NCI-H460 (cell line): ENCODE results near the gene CAPSL. TPM values are rescaled to one million over a fixed set of nuclear protein-coding genes. Genes with fewer than 3 reads are reported as not detected.
"Not testable (repeated sequence)": the region's sequence is repeated elsewhere in the genome, so short reads cannot be mapped to it uniquely, and the experiment has no call there.

Experiments
- DNase-seq: peaks from one replicate; pipeline ENCODE4 v3.0.0-alpha.2; 2016; ENCODE audit warnings: low read depth; ENCODE audit errors: extremely low read depth
- small RNA-seq, 2 experiments: library from RNA; depleted of rRNA; stranded (forward); fragments of <200 nt; gene quantifications; one replicate each; pipeline ENCODE3, GENCODE V24; 2014
- total RNA-seq: library from RNA; depleted of rRNA; stranded (reverse); fragments of >200 nt; shearing (Covaris generic); gene quantifications from 2 replicates; pipeline ENCODE4 v1.2.3, GENCODE V29; 2014; rRNA removed

The CAPSL gene
- total RNA-seq, 1 experiment from 2014 or later = not detected

DNA sequence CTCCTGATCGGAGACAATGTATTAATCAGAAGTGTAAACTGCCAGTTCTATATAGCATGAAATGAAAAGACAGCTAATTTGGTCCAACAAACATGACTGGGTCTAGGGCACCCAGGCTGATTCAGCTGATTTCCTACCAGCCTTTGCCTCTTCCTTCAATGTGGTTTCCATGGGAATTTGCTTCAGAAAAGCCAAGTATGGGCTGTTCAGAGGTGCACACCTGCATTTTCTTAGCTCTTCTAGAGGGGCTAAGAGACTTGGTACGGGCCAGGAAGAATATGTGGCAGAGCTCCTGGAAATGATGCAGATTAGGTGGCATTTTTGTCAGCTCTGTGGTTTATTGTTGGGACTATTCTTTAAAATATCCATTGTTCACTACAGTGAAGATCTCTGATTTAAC lies 59.3 kb downstream of the CAPSL start:
- DNase-seq = no peak

DNA sequence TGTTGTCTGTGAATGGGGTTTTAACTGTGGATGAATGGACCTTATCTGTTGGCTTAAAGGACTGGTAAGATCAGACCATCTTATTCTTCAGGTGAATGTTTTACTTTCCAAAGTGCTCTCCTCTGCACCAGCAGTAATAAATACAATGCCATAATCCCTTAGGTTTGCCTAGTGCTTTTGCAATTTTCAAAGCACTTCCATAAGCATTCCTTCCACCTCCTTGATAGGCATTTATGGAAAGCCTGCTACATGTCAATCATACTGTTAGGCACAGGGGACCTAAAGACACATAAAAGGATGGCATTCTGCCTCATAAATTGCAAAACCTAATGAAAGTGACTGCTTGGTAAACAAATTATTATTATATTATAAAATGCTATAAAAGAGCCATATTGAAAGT lies 60.3 kb downstream of the CAPSL start:
- DNase-seq = no peak

DNA sequence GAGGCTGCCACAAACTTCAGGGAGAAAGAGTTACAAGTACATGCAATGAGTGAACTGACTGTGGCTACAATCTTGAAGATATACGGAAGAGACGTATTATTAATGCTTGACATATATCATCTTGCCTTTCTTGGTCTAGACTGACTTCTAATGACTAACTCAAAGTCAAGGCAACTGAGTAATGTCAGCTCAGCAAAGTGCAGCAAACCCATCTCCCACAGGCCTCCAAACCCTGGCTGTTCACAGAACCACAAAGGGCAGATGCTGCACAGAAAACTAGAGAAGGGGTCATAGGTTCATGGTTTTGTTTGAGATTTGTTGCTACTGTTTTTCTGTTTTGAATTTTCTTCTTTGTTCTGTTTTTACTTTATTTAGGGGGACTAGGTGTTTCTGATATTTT lies 60.8 kb downstream of the CAPSL start:
- no peak for DNase-seq

DNA sequence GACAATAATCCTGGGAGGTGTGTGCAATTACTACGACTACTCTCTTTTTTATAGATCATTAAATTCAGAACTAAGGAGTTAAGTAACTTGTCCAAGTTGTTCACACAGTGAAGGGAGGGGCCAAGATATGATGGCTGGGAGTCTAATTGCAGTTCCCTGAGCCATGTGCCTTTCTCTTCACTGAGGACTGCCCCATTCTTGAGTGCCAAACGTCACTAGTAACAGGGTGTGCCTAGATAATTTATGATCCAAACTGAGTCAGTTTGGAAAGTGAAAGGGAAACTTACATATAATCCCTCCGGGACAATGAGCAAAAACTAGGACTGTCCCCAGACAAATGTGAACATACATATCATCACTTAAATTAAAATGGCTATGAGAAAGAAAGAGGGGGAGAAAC lies 61.5 kb downstream of the CAPSL start:
- DNase-seq = no peak

DNA sequence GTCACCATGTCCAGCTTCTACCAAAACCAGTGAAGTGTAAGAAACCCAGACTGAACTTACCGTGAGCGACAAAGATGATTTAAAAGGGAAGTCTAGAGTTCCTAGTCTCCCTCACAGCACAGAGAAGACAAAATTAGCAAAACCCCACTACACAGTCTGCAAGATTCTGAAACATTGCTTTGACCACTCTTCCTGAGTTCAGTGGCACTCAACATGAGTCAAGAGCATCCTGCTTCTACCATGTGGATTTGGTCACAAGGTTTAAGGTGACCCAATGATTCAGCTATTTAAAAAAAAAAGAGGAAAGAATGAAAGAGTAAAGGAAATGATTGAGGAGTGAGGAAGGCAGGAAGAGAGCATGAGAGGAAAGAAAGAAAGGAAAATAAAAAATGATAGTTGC lies 62.0 kb downstream of the CAPSL start:
- no peak for DNase-seq

DNA sequence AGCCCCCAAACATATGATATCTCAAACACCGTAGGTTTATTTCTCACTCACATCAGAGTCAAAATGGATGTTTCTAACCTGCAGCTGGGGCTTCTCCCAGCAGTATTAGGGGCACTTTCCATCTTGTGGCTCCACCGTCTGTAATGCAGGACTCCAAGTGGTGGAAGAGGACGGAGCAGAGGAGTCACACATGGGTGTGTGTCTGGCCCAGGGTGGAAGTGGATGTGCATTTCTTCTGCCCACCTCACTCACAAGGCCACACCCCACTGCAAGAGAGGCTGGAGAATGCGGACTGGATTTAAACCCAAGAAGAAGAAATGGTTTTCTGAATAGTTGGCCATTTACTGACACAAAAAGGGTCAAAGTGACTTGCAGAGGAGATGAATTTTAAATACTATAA lies 67.8 kb downstream of the CAPSL start:
- DNase-seq = no peak

DNA sequence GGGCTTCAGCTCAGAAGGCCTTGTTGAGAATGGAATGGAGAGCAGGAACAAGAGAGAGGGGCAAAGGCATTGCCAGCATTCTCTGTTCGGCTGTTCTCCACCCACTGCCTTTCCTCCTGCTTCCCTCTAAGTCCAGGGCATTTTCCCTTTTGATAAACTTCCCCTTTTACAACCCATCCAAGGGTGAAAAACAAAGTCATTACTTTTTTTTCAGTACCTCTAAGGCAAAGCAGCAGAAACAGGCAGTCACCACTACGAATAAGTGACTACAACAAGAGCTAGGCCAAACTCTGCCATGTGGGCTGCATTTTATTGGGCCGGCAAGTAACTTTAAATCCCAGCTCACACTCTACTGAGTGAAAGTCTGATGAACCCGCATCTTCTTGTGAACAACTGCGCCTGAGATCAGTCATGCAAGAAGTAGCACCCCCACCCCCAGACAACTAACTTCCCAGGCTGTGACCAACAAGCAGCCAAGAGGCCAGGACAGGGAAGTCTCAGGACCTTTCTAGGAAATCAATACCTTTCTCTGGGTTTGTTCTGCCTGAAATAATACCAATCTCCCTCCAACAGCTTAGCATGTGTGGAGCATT lies 68.6 kb downstream of the CAPSL start:
- no peak for DNase-seq

DNA sequence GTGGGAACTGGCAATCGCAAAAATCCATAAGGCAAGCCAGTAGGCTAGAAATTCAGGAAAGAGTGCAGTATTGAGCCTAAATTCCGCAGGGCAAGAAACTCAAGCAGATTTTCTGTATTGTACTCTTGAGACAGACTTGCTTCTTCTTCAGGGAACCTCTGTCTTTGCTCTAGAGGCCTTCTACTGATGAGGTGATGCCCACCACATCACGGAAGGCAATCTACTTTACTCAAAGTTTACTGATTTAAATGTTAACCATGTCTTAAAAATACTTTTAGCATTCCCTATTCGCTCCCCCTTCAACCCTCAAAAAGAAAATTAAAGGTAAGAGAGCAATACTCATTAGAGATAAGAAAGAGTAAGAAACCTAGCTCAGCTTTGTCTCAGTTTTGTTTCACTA lies 70.4 kb downstream of the CAPSL start:
- no peak for DNase-seq

DNA sequence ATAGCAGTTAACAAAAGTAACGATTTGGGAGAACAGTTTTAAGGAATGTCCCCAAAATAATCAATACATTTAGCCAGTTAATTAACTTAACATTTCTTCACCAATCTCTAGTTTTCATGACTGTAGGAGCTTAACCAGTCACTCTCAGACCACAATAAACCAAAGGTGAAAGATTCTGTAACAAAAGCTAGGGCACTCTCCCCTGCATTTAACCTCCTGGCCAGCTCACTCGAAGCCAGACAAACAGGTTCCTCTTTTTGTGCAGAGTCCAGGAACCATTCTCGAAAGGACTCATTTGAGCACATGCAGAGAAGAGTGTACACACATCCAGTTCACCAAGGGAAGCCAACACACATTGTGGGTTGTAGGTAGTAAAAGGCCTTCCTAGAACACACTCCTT lies 75.3 kb downstream of the CAPSL start:
- DNase-seq = no peak

DNA sequence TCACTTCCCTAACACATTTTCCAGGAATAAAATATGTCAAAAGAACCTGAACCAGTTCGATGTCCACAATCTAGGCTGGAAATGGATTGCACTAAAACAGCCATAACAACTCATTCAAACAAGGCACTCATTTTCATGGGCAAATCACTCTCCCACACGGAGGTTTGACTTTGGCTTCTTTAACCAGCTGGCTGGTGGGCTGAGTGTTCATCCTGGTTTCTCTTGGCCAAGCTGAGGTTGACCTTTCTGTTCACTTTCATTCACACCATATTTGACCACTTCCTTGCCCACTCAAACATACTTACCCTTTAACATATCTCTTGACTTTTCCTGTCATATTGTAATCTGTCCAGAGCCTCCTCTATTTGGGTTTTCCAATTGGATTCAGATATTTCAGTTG lies 76.3 kb downstream of the CAPSL start:
- no peak for DNase-seq

DNA sequence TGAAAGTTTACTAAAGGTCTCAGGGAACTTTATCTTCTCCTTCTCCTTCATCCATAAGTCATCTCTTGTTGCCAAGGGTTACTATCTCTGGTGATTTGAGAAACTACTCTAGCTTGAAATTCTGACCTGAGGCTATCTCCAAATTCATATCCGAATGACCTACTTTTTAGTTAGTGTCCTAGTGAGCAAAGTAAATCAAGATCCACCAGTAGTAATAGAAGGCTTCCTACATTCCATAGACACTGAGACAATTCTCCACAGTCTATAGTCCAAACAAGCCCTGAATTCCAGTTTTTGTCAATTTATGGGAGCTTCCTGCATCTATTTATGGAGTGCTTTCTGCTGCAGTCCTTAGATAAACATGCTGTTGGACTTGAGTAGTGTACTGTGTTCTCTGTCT lies 76.7 kb downstream of the CAPSL start:
- no peak for DNase-seq

DNA sequence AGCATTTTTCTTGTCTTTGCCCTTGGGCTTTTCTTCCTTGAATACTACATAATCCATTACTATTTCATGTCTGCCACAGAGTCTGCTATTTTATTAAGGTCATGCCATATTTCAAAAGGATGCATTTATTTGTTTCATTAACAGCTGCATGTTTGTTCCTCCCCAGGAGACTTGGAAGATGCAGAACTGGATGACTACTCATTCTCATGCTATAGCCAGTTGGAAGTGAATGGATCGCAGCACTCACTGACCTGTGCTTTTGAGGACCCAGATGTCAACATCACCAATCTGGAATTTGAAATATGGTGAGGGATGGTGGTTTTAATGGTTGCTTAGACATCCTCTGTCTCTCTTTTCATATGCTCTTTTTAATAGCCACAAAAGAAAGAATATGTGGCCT lies 77.7 kb downstream of the CAPSL start:
- DNase-seq = no peak

DNA sequence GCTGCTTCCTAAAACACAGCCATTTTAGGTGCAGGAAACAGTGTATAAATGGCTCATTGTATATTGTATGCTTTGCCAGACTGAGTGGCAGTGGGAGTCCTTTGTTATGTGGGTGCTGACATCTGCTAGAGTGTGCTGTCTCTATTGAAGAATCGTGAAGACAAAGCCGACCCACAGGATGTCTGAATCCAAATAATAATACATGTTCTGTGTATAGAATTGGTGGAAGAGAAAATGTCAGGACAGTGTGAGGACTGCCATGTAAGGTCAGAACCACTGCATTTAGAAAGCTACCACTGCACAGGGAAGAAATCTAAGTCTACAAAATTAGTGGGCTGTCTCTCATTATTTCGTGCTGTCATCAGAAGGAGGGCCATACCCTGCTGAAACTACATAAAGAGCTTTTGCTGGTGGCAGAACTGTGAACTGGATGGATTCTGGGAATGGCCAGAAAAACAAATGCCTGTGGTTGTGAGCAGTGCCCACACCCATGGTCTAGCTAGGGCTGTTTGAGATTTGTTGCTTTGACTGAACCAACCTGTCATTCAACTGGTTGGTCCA lies 79.2 kb downstream of the CAPSL start:
- no peak for DNase-seq

DNA sequence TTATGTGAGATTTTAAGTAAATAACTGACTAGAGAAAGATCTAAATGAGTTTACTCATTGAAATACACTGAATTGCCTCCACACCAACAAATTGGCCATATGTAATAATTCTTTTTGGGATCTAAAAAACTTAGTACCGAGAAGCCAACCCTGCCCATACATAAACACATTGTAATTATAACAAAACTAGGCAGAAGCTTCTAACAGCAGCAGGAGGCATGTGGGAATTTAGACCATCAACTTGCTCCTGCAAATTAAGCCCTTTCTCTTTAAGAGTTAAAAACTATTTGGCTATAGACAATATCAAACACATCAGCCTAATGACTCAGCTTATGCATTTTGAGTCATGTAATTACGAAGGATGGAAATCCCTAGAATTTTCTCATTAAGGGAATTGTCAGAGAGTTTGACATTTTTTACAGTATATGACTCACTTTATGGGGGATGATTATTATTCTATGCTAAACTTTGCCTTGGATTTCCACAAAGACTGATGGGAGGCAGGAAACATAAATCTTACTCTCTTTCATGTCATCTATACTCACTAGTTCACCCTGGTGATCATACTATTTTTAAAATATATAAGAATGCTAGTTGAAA lies 80.7 kb downstream of the CAPSL start:
- DNase-seq = no peak

DNA sequence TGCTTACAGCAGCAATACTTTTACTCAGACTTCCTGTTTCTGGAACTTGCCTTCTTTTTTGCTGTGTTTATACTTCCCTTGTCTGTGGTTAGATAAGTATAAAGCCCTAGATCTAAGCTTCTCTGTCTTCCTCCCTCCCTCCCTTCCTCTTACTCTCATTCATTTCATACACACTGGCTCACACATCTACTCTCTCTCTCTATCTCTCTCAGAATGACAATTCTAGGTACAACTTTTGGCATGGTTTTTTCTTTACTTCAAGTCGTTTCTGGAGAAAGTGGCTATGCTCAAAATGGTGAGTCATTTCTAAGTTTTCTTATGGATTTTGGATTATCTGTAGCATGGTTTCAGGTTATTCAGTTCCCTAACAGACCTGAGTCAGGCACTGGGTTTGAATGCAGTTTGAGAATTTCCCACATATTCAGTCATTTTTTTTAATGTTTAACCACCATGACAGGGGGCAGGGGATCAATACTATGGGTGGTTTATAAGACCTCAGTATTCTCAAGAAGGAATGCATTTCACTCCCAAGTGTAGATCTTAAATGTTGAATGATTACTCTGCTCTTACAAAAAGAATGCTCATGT lies 81.6 kb downstream of the CAPSL start, which contains the start of gene IL7R:
Gene IL7R, plus strand, starts transcription at position 127 of the 587 bp plus-strand sequence. Its CDS starts 87 bp downstream, at position 214.
- no peak for DNase-seq

DNA sequence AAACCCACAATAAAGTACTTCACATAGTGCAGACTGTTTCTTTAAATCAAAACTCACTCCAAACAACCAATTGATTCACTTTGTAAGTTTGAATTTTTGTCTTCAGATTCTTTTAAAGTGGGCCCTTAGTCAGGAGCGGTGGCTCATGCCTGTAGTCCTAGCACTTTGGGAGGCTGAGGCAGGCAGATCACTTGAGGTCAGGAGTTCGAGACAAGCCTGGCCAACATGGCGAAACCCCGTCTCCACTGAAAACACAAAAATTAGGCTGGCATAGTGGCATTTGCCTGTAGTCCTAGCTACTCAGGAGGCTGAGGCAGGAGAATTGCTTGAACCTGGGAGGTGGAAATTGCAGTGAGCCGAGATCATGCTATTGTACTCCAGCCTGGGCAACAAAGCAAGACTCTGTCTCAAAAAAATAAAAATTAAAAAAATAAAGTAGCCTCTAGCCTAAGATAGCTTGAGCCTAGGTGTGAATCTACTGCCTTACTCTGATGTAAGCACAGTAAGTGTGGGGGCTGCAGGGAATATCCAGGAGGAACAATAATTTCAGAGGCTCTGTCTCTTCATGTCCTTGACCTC lies 82.1 kb downstream of the CAPSL start:
- DNase-seq = not testable (repeated sequence)

DNA sequence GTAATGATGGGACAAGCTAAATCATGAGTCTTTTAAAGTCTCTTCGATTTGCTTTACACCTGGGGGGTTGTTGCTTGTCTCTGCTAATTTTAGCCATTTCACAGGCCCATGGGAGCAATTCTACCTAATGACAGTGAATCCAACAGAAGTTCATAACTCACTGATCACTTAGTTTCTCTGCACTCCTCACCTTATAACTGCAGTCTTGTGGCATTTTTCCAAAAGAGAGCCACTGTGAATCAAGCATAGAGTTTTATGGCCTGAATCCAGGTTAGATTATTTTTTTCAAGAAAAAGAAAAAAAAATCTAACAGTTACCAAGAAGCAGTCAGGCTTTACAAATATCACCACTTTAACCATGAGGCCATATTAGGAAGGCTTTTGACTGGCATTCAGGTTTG lies 83.2 kb downstream of the CAPSL start:
- no peak for DNase-seq

Small RNAs within 50 kb of the gene (small RNA-seq; reads per million reads assigned to genes)
- 0 reads per million in 2 experiments for gene AC112204.1

Other genes starting within 250 kb of the CAPSL start
- gene IL7R, start 81.7 kb downstream of the CAPSL start, total RNA-seq = not detected in 2 replicates
- not detected in 2 replicates for gene UGT3A1, start 52.8 kb upstream of the CAPSL start, total RNA-seq
- gene UGT3A2, start 128.3 kb upstream of the CAPSL start, total RNA-seq = not detected in 2 replicates
- gene LMBRD2, start 213.3 kb upstream of the CAPSL start, total RNA-seq = 9.7 and 11.5 TPM in 2 replicates
- 33.3 and 35.0 TPM in 2 replicates for gene SKP2, start 213.5 kb upstream of the CAPSL start, total RNA-seq